Body of pancreas (tissue), 4 donors: Measurements from ENCODE around the gene HSPB3.

Experiments
- POLR2A ChIP-seq, 3 donors: fragments of 450-650 bp; IDR thresholded peaks; one replicate each; pipeline ENCODE4 v1.6.1; 2016; ENCODE audit warnings: antibody characterized with exemption in 3 of 3, mild to moderate bottlenecking in 2 of 3
- TF ChIP-seq, protein P1 (sequence below), 7 experiments: fragments of 450-650 bp in 4 of 7; fragments of 200-600 bp in 3 of 7; sonication (generic) in 3 of 7; IDR thresholded peaks; one replicate each; pipeline ENCODE4 v1.5.1; 2016 to 2019; ENCODE audit warnings: antibody characterized with exemption in 7 of 7

DNA sequence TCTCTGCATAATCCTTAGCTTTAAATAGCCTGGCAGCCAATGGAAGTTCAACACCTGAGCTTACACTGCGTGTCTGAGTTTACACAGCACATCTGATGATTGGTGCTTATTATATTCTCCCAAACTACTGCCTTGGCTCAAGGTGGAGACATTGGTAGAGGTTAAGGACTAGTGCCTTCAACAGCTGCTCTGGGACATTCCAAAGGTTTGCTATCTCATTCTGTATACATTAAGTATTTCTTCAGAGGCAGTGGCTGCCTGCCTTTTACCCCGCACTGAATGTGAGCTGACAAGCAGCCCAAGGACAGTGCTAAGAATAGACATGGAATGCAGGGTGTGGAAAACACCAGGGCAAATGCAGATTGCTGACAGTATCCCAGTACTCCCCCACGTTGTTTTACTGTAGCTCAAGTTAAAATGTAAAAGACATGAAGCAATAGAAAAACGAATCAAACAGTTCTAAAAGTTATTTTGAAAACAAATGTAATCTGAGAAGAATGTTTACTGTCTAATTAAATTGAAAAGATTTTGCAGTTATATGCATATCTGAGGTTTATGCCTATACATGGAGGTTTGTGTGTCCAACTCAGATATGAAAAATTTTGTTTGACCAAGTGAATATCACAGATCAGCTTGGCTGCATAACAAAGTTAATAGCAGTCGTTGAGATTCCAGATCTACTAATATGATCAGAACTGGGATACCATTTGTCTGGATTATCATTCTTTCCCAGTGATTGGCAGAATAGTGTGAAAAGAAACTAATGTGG lies 1.8 kb downstream of the HSPB3 start:
- TF ChIP-seq POLR2A (IDR thresholded peaks at IDR 0.05) = no peak
- TF ChIP-seq, protein P1, sequence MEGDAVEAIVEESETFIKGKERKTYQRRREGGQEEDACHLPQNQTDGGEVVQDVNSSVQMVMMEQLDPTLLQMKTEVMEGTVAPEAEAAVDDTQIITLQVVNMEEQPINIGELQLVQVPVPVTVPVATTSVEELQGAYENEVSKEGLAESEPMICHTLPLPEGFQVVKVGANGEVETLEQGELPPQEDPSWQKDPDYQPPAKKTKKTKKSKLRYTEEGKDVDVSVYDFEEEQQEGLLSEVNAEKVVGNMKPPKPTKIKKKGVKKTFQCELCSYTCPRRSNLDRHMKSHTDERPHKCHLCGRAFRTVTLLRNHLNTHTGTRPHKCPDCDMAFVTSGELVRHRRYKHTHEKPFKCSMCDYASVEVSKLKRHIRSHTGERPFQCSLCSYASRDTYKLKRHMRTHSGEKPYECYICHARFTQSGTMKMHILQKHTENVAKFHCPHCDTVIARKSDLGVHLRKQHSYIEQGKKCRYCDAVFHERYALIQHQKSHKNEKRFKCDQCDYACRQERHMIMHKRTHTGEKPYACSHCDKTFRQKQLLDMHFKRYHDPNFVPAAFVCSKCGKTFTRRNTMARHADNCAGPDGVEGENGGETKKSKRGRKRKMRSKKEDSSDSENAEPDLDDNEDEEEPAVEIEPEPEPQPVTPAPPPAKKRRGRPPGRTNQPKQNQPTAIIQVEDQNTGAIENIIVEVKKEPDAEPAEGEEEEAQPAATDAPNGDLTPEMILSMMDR (IDR thresholded peaks at IDR 0.05) = no peak
